A673 (cell line): ENCODE results near the gene SNTB2.

Source experiments
- CTCF ChIP-seq: fragments of 300-800, 200-600 bp; sonication (generic); conservative IDR thresholded peaks from 2 replicates; pipeline ENCODE4 v1.5.1; 2017; ENCODE audit warnings: low read depth, mild to moderate bottlenecking, antibody characterized with exemption, low read length, moderate library complexity, mixed read lengths
- EZH2 ChIP-seq: fragments of 200-600 bp; sonication (generic); IDR thresholded peaks from 2 replicates; pipeline ENCODE4 v1.6.1; 2017; ENCODE audit warnings: borderline replicate concordance, low read depth, mild to moderate bottlenecking, mixed read lengths, antibody characterized with exemption, low read length; ENCODE audit not compliant: poor library complexity, severe bottlenecking

- TF ChIP-seq CTCF (no peak), EZH2 (no peak)
Observed at GRCh38 chr16:69277413-69277812, 90.4 kb downstream of the SNTB2 start.
